Neural cell (in vitro differentiated cells): ENCODE results near the gene TFDP2. TPM values are rescaled to one million over a fixed set of nuclear protein-coding genes. Genes with fewer than 3 reads are reported as not detected.

Experiments used
- H2AFZ ChIP-seq: fragments of 200-600, 300-800 bp; sonication (generic), shearing (Covaris generic); 2 replicates; pipeline ENCODE4 v1.6.0; 2014; ENCODE audit warnings: low read depth, mild to moderate bottlenecking, antibody characterized with exemption, low read length, moderate library complexity
- H3F3A ChIP-seq: fragments of 200-600 bp; shearing (Covaris generic); 2 replicates; pipeline ENCODE4 v1.6.1; 2016; ENCODE audit warnings: mild to moderate bottlenecking, moderate library complexity, mixed read lengths, antibody characterized with exemption, low read length; ENCODE audit not compliant: insufficient read depth, poor library complexity, severe bottlenecking
- H3K27ac ChIP-seq: fragments of 200-600, 300-800 bp; sonication (generic), shearing (Covaris generic); 2 replicates; pipeline ENCODE4 v1.5.1; 2014; ENCODE audit warnings: mild to moderate bottlenecking, low read length, moderate library complexity
- H3K27me3 ChIP-seq: fragments of 300-800, 200-600 bp; sonication (generic), shearing (Covaris generic); 2 replicates; pipeline ENCODE4 v1.6.0; 2014; ENCODE audit warnings: mild to moderate bottlenecking, low read depth, low read length, moderate library complexity; ENCODE audit not compliant: insufficient read depth
- H3K36me3 ChIP-seq: fragments of 300-800, 200-600 bp; sonication (generic), shearing (Covaris generic); 2 replicates; pipeline ENCODE4 v1.5.1; 2014; ENCODE audit warnings: mild to moderate bottlenecking, antibody characterized with exemption, low read length, moderate library complexity; ENCODE audit not compliant: insufficient read depth
- H3K4me2 ChIP-seq: fragments of 300-800, 200-600 bp; sonication (generic), shearing (Covaris generic); 2 replicates; pipeline ENCODE4 v1.6.0; 2014; ENCODE audit warnings: mild to moderate bottlenecking, low read length
- H3K4me3 ChIP-seq: fragments of 300-800, 200-600 bp; sonication (generic), shearing (Covaris generic); 2 replicates; pipeline ENCODE4 v1.5.1; 2014; ENCODE audit warnings: mild to moderate bottlenecking, low read length, moderate library complexity
- H3K79me2 ChIP-seq: fragments of 200-600 bp; shearing (Covaris generic); replicated peaks from 2 replicates; pipeline ENCODE4 v1.6.0; 2014; ENCODE audit warnings: mild to moderate bottlenecking, low read length, moderate library complexity; ENCODE audit not compliant: insufficient read depth
- H3K9ac ChIP-seq: fragments of 300-800, 200-600 bp; sonication (generic), shearing (Covaris generic); 2 replicates; pipeline ENCODE4 v1.6.1; 2016; ENCODE audit warnings: mild to moderate bottlenecking, low read length, mixed read lengths
- H3K9me2 ChIP-seq: fragments of 200-600 bp; shearing (Covaris generic); 2 replicates; pipeline ENCODE4 v1.6.1; 2016; ENCODE audit warnings: mild to moderate bottlenecking, low read length, mixed read lengths; ENCODE audit not compliant: insufficient read depth
- H3K9me3 ChIP-seq: fragments of 200-600, 300-800 bp; sonication (generic), shearing (Covaris generic); 2 replicates; pipeline ENCODE4 v1.6.1; 2016; ENCODE audit warnings: mild to moderate bottlenecking, mixed run types, low read length, moderate library complexity, mixed read lengths
- H4K20me1 ChIP-seq: fragments of 200-600 bp; shearing (Covaris generic); 2 replicates; pipeline ENCODE4 v1.6.1; 2016; ENCODE audit warnings: mild to moderate bottlenecking, mixed run types; ENCODE audit not compliant: insufficient read depth
- CTCF ChIP-seq: fragments of 450-650 bp; IDR thresholded peaks from 2 replicates; pipeline ENCODE4 v1.5.1; 2014; ENCODE audit warnings: antibody characterized with exemption, mild to moderate bottlenecking, moderate library complexity; ENCODE audit not compliant: poor library complexity, severe bottlenecking
- EP300 ChIP-seq: fragments of 450-650 bp; conservative IDR thresholded peaks from 2 replicates; pipeline ENCODE4 v1.6.1; 2014; ENCODE audit warnings: antibody characterized with exemption, mild to moderate bottlenecking, moderate library complexity; ENCODE audit not compliant: poor library complexity, severe bottlenecking
- EZH2 ChIP-seq: fragments of 200-600, 300-800 bp; shearing (Covaris generic), sonication (generic); IDR thresholded peaks from 2 replicates; pipeline ENCODE4 v1.6.1; 2014; ENCODE audit warnings: antibody characterized with exemption, low read length, borderline replicate concordance, mild to moderate bottlenecking; ENCODE audit not compliant: insufficient read depth, poor library complexity, severe bottlenecking
- MXI1 ChIP-seq: fragments of 450-650 bp; conservative IDR thresholded peaks from 2 replicates; pipeline ENCODE4 v1.6.1; 2014; ENCODE audit warnings: antibody characterized with exemption, mild to moderate bottlenecking; ENCODE audit not compliant: poor library complexity, severe bottlenecking
- POLR2AphosphoS5 ChIP-seq: IDR thresholded peaks from 2 replicates; pipeline ENCODE4 v1.6.1; 2012
- RAD21 ChIP-seq: fragments of 450-650 bp; conservative IDR thresholded peaks from 2 replicates; pipeline ENCODE4 v1.6.1; 2014; ENCODE audit warnings: antibody characterized with exemption, mild to moderate bottlenecking, moderate library complexity
- REST ChIP-seq: IDR thresholded peaks from 2 replicates; pipeline ENCODE4 v1.6.1; 2012; ENCODE audit warnings: borderline replicate concordance
- SMC3 ChIP-seq: fragments of 450-650 bp; conservative IDR thresholded peaks from 2 replicates; pipeline ENCODE4 v1.6.1; 2014; ENCODE audit warnings: antibody characterized with exemption, mild to moderate bottlenecking, moderate library complexity; ENCODE audit not compliant: poor library complexity
- TAF1 ChIP-seq: IDR thresholded peaks from 2 replicates; pipeline ENCODE4 v1.6.1; 2012; ENCODE audit warnings: low read depth
- polyA plus RNA-seq: library from polyadenylated mRNA; depleted of rRNA; stranded (reverse); fragments of >200 nt; gene quantifications from 2 replicates; pipeline ENCODE4 v1.2.3, GENCODE V29; 2014

The TFDP2 gene
- polyA plus RNA-seq, 1 donor from 2014 or later = 17.0 TPM

GRCh38 chr3:141930801-141931200, 218.5 kb downstream of the TFDP2 start:
- H3K27me3 ChIP-seq = no peaks in the 10 kb centered on the region
- H3K4me2 ChIP-seq = no peak overlapping the region
- H3K4me3 ChIP-seq = no peak overlapping the region
- H4K20me1 ChIP-seq = no peaks in the 10 kb centered on the region
- H3K79me2 ChIP-seq = no peaks in the 10 kb centered on the region
- no peak overlapping the region for H2AFZ ChIP-seq
- H3K9me3 ChIP-seq = no peaks in the 10 kb centered on the region
- no peaks in the 10 kb centered on the region for H3K9me2 ChIP-seq
- TF ChIP-seq POLR2AphosphoS5 (no peak), SMC3 (no peak), EZH2 (no peak), CTCF (no peak), MXI1 (no peak), REST (no peak), EP300 (no peak), RAD21 (no peak), TAF1 (no peak)
- no peak overlapping the region for H3K9ac ChIP-seq
- no peak overlapping the region for H3K27ac ChIP-seq
- H3F3A ChIP-seq = no peaks in the 10 kb centered on the region
- H3K36me3 ChIP-seq = no peaks in the 10 kb centered on the region

GRCh38 chr3:141929341-141929995, 219.9 kb downstream of the TFDP2 start:
- Histone ChIP-seq H3K27ac (no peak overlapping the region), H3K4me3 (no peak overlapping the region), H3K27me3 (no peaks in the 10 kb centered on the region), H2AFZ (no peak overlapping the region), H3K9ac (no peak overlapping the region), H3K9me2 (no peaks in the 10 kb centered on the region), H3K4me2 (no peak overlapping the region), H4K20me1 (no peaks in the 10 kb centered on the region), H3K36me3 (no peaks in the 10 kb centered on the region), H3K9me3 (no peaks in the 10 kb centered on the region), H3F3A (no peaks in the 10 kb centered on the region), H3K79me2 (no peaks in the 10 kb centered on the region)
- TF ChIP-seq EP300 (no peak), RAD21 (no peak), TAF1 (no peak), REST (no peak), CTCF (no peak), EZH2 (no peak), POLR2AphosphoS5 (no peak), SMC3 (no peak), MXI1 (no peak)
